Heart right ventricle (tissue), 16 donors: ENCODE measurements around the gene AGPAT4. TPM values are rescaled to one million over a fixed set of nuclear protein-coding genes. Genes with fewer than 3 reads are reported as not detected.
A peak's percentile ranks its signal among the peaks of the same experiment; 100 is the strongest.

Source experiments
- ATAC-seq, 8 donors: fragments of 200-7000 bp; cut with Tn5 transposase; one replicate each; pipeline ENCODE4 v1.9.1; 2020; ENCODE audit warnings: mild to moderate bottlenecking in 8 of 8, moderate library complexity in 8 of 8, moderate number of reproducible peaks in 1 of 8
- DNase-seq, 2 donors: peaks; one replicate each; pipeline ENCODE4 v3.0.0-alpha.2; 2020
- H3K27ac ChIP-seq, 10 donors: fragments of 200-600 bp; sonication (generic) in 2 of 10; one replicate each; pipeline versions ENCODE4 v1.5.0 to v1.8.0; 2020 to 2022; ENCODE audit warnings: mild to moderate bottlenecking in 3 of 10
- H3K27me3 ChIP-seq, 7 donors: fragments of 200-600 bp; one replicate each; pipeline ENCODE4 v1.8.0; 2021 to 2022; ENCODE audit warnings: mild to moderate bottlenecking in 2 of 7
- H3K36me3 ChIP-seq, 9 donors: fragments of 200-600 bp; sonication (generic) in 1 of 9; one replicate each; pipeline versions ENCODE4 v1.5.0 to v1.8.0; 2020 to 2022; ENCODE audit warnings: mild to moderate bottlenecking in 2 of 9
- H3K4me1 ChIP-seq, 9 donors: fragments of 200-600 bp; sonication (generic) in 1 of 9; one replicate each; pipeline versions ENCODE4 v1.5.0 to v1.8.0; 2020 to 2022; ENCODE audit warnings: mild to moderate bottlenecking in 4 of 9
- H3K4me3 ChIP-seq, 10 donors: fragments of 200-600 bp; sonication (generic) in 2 of 10; one replicate each; pipeline versions ENCODE4 v1.5.0 to v1.8.0; 2020 to 2022; ENCODE audit warnings: mild to moderate bottlenecking in 7 of 10, moderate library complexity in 2 of 10
- H3K9me3 ChIP-seq, 11 donors: fragments of 200-600 bp in 10 of 11; sonication (generic) in 2 of 11; one replicate each; pipeline versions ENCODE4 v1.5.0 to v1.8.0; 2013 to 2022; ENCODE audit warnings: mild to moderate bottlenecking in 2 of 11, control low read depth in 1 of 11, moderate library complexity in 1 of 11
- WGBS, 2 donors: extraction: QIAGEN DNeasy Blood & Tissue Kit; methylation state at CpG; one replicate each; pipeline ENCODE4 v1.1.7; 2013; ENCODE audit warnings: inconsistent platforms in 1 of 2; 5-methylcytosine and 5-hydroxymethylcytosine counted together
- intact Hi-C, 10 donors: fragments of 100-400 bp; cut with DNase I; formaldehyde crosslinking; loops; one replicate each; pipeline versions ENCODE4 v1.11.1 to v1.14.2; 2022
- polyA plus RNA-seq, 2 donors: library from polyadenylated mRNA; stranded (reverse); fragments of 200-250 nt; gene quantifications; one replicate each; pipeline ENCODE4 v1.2.3, GENCODE V29; 2013
- total RNA-seq, 10 donors: library from RNA; stranded (reverse); fragmentation: NEBNext Ultra II Directional in 3 of 10; extraction: Animal tissue kit (Norgen Biotek cat#: 25700) in 3 of 10; gene quantifications; one replicate each; pipeline versions ENCODE4 v1.2.1 to v1.2.4, GENCODE V29; 2021 to 2023
- TF ChIP-seq, protein P1 (sequence below), 9 donors: fragments of 200-600 bp; sonication (generic) in 2 of 9; IDR thresholded peaks; one replicate each; pipeline versions ENCODE4 v1.5.0 to v1.8.0; 2021 to 2022; ENCODE audit warnings: antibody characterized with exemption in 9 of 9, mild to moderate bottlenecking in 5 of 9, moderate library complexity in 1 of 9
- donor health status: Arrhythmogenic right ventricular cardiomyopathy.
- donor health status: ischemic (EF 13 %, LVEDD 7.1; RV severe dilation, severe dysfunction).
- donor health status: healthy with polysubstance abuse.
- donor health status: DM: no; HTN: yes; CAD: no.
- donor health status: DM: no; HTN: no; CAD: no.
- donor health status: ischemic (EF 25% LVEDD 6.9; RV normal size, moderate dysfunction).
- donor health status: ischemic (EF 25% LVEDD 5.7; RV mildly dilated, moderate dysfunction).
- donor health status: healthy.
- donor health status: DM: yes; HTN: yes; CAD: no.
- donor health status: Ischemic cardiomyopathy.
- donor health status: ischemic (EF 35%, LVEDD 5.7; RV mildly dilated, moderate dysfunction).
- donor health status: nonischemic (EF 11% LVEDD 7.7; RV severe dilation, severe dysfunction).
- donor health status: DM: yes; HTN: yes; CAD: no.
- donor health status: PGD.
- donor health status: ischemic (EF 29% LVEDD 5.4; RV normal size, mild dysfunction).
- donor health status: nonischemic (EF 23%, LVEDD 6.1; RV moderate dilation, normal function).

Gene AGPAT4
- total and polyA plus RNA-seq, 12 donors: 1.2 to 3.8 (median 1.6) TPM

DNA sequence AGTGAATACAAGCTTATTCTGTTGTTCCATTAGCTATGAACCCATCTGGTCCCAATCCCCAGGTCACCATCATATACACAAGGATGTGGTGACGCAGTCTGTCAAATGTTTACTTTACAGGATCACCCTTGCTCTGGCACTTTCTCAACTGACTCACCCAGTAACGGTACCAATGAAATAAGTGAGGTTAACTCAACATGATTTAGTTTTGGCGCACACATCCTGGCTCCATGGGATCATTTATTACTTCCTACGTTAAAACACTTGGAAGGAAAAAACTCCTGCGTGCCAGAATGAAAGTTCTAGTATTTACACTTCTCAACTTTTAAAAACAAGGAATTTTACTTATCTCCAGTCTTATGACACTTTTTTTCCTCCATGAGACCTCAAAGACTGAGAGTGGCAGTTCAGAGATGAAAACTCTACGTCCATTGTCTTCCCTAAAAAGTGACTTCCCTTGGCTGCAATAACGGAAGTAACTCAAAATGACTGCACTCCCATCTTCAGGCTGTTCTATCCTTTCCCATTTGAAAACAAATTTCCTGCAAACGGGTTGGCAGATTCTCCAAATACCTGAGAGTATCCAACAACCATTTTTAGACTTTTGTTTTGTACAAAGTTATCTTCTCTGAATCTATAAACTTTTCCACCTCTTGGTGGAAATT is 15.9 kb downstream of the AGPAT4 start:
- no peaks in the 10 kb centered on the region for H3K27me3 ChIP-seq
- DNase-seq (peak in 1 of 2 donors; percentile 45), ATAC-seq (peak in 6 of 8 donors; percentile 33 to 65 (median 56))
- H3K27ac ChIP-seq: peak overlapping the region in 4 of 10 donors; percentile 10 to 53 (median 27)
- intact Hi-C loops: no loop called here
- peaks cover 0 to 23% (median 0%) of the 10 kb centered on the region in 9 donors for H3K4me1 ChIP-seq
- H3K9me3 ChIP-seq: no peaks in the 10 kb centered on the region
- peaks cover 0 to 11% (median 0%) of the 10 kb centered on the region in 9 donors for H3K36me3 ChIP-seq
- TF ChIP-seq, protein P1, sequence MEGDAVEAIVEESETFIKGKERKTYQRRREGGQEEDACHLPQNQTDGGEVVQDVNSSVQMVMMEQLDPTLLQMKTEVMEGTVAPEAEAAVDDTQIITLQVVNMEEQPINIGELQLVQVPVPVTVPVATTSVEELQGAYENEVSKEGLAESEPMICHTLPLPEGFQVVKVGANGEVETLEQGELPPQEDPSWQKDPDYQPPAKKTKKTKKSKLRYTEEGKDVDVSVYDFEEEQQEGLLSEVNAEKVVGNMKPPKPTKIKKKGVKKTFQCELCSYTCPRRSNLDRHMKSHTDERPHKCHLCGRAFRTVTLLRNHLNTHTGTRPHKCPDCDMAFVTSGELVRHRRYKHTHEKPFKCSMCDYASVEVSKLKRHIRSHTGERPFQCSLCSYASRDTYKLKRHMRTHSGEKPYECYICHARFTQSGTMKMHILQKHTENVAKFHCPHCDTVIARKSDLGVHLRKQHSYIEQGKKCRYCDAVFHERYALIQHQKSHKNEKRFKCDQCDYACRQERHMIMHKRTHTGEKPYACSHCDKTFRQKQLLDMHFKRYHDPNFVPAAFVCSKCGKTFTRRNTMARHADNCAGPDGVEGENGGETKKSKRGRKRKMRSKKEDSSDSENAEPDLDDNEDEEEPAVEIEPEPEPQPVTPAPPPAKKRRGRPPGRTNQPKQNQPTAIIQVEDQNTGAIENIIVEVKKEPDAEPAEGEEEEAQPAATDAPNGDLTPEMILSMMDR (IDR thresholded peaks at IDR 0.05): no peak
- H3K4me3 ChIP-seq: no peak overlapping the region
- 50 to 59% methylated on average over 8 of the region's 8 CpGs for WGBS, 2 donors

- 79 to 85% methylated on average over 13 of the region's 13 CpGs for WGBS, 2 donors
- no peaks in the 10 kb centered on the region for H3K27me3 ChIP-seq
- peaks cover 0 to 11% (median 0%) of the 10 kb centered on the region in 9 donors for H3K36me3 ChIP-seq
- TF ChIP-seq, protein P1 (IDR thresholded peaks at IDR 0.05): no peak
- intact Hi-C loops: no loop called here
- peaks cover 0 to 23% (median 0%) of the 10 kb centered on the region in 9 donors for H3K4me1 ChIP-seq
- ATAC-seq (no peak), DNase-seq (no peak)
- no peaks in the 10 kb centered on the region for H3K9me3 ChIP-seq
- no peak overlapping the region for H3K27ac ChIP-seq
- no peak overlapping the region for H3K4me3 ChIP-seq
Measured at GRCh38 chr6:161256407-161256806, 17.5 kb downstream of the AGPAT4 start.

- intact Hi-C loops: no loop called here
- TF ChIP-seq, protein P1 (IDR thresholded peaks at IDR 0.05): no peak
- Histone ChIP-seq H3K4me3 (no peak overlapping the region), H3K27me3 (no peaks in the 10 kb centered on the region), H3K4me1 (peaks cover 0 to 23% (median 0%) of the 10 kb centered on the region in 9 donors), H3K9me3 (no peaks in the 10 kb centered on the region), H3K36me3 (peaks cover 0 to 9% (median 0%) of the 10 kb centered on the region in 9 donors), H3K27ac (no peak overlapping the region)
- DNase-seq (no peak), ATAC-seq (no peak)
- 95 to 97% methylated on average over 6 of the region's 6 CpGs for WGBS, 2 donors
Measured at GRCh38 chr6:161255518-161255917, 18.3 kb downstream of the AGPAT4 start.

DNA sequence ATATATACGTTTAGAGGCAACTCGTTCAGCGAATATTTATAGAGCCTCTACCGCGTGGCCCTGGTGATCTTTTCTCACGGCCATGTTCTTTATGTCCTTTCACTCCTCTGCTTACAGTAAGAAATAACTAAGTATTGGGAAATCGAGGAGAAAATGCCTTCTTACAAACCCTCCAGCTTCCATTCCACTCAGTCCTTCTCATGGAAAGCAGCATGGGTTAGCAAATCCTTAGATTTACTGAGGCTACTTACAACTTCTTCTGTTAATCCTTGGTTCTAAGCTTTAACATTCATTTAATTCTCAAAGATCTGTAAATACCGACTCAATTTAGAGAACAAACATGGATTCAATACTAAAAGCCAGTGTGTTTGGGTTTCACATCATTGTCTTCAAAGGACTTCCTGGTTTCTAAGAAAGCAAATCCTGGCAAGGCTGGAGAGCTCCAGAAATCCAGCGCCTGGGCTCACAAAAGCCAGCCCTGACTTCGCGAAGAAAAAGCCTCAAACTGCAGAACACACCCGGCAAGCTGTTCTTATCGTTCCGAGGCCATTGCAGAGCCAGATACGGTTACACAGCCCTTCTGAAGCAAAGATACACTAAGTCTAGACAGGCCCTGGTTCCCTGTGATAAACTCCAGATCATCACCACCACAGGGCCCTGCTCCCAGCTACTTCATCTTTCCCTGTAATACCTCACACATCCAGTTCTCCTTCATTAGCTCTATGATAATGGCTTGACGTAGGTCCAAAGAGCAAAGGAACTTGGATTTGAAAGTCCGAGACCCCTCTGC is 19.2 kb downstream of the AGPAT4 start:
- no peak overlapping the region for H3K4me3 ChIP-seq
- intact Hi-C loops: no loop called here
- ATAC-seq: peak in 3 of 8 donors; percentile 12 to 31 (median 21)
- H3K27ac ChIP-seq: no peak overlapping the region
- no peaks in the 10 kb centered on the region for H3K27me3 ChIP-seq
- H3K9me3 ChIP-seq: peaks cover 0 to 4% (median 0%) of the 10 kb centered on the region in 11 donors
- TF ChIP-seq, protein P1 (IDR thresholded peaks at IDR 0.05): no peak
- 52 to 60% methylated on average over 17 of the region's 17 CpGs for WGBS, 2 donors
- H3K4me1 ChIP-seq: peaks cover 0 to 23% (median 0%) of the 10 kb centered on the region in 9 donors
- DNase-seq: no peak
- H3K36me3 ChIP-seq: peaks cover 0 to 8% (median 0%) of the 10 kb centered on the region in 9 donors
